IPS-18a (cell line): ENCODE results near the gene ADCY7.

ENCODE experiments used
- H3K27ac ChIP-seq: one replicate; pipeline ENCODE4 v1.5.1; 2013; ENCODE audit warnings: low read length
- H3K27me3 ChIP-seq: one replicate; pipeline ENCODE4 v1.6.1; 2013; ENCODE audit warnings: mild to moderate bottlenecking, low read length; ENCODE audit not compliant: control insufficient read depth, insufficient read depth
- H3K36me3 ChIP-seq: one replicate; pipeline ENCODE4 v1.6.1; 2013; ENCODE audit warnings: low read depth, low read length; ENCODE audit not compliant: control insufficient read depth
- H3K4me1 ChIP-seq: one replicate; pipeline ENCODE4 v1.6.1; 2013; ENCODE audit warnings: low read depth, low read length; ENCODE audit not compliant: control insufficient read depth
- H3K4me3 ChIP-seq: one replicate; pipeline ENCODE4 v1.5.1; 2013; ENCODE audit warnings: low read length
- H3K9ac ChIP-seq: one replicate; pipeline ENCODE4 v1.6.1; 2013; ENCODE audit warnings: mild to moderate bottlenecking, low read length, moderate library complexity
- H3K9me3 ChIP-seq: one replicate; pipeline ENCODE4 v1.6.1; 2013; ENCODE audit warnings: low read depth, low read length; ENCODE audit not compliant: control insufficient read depth

ADCY7 gene

GRCh38 chr16:50315346-50315997 lies 49.1 kb downstream of the ADCY7 start:
- Histone ChIP-seq H3K4me1 (no peaks in the 10 kb centered on the region), H3K9ac (no peak overlapping the region), H3K27ac (no peak overlapping the region), H3K4me3 (no peak overlapping the region), H3K9me3 (no peaks in the 10 kb centered on the region), H3K36me3 (peaks cover 66% of the 10 kb centered on the region), H3K27me3 (no peaks in the 10 kb centered on the region)

GRCh38 chr16:50316102-50316847 lies 49.9 kb downstream of the ADCY7 start:
- Histone ChIP-seq H3K9ac (no peak overlapping the region), H3K9me3 (no peaks in the 10 kb centered on the region), H3K4me3 (no peak overlapping the region), H3K4me1 (no peaks in the 10 kb centered on the region), H3K27me3 (no peaks in the 10 kb centered on the region), H3K27ac (no peak overlapping the region), H3K36me3 (peaks cover 73% of the 10 kb centered on the region)

GRCh38 chr16:50316848-50317630 lies 50.7 kb downstream of the ADCY7 start:
- Histone ChIP-seq H3K4me1 (no peaks in the 10 kb centered on the region), H3K36me3 (peaks cover 78% of the 10 kb centered on the region), H3K9me3 (no peaks in the 10 kb centered on the region), H3K27me3 (no peaks in the 10 kb centered on the region), H3K9ac (no peak overlapping the region), H3K4me3 (no peak overlapping the region), H3K27ac (no peak overlapping the region)

GRCh38 chr16:50318796-50319578 lies 52.6 kb downstream of the ADCY7 start:
- Histone ChIP-seq H3K36me3 (peaks cover 96% of the 10 kb centered on the region), H3K4me1 (no peaks in the 10 kb centered on the region), H3K27ac (no peak overlapping the region), H3K9me3 (no peaks in the 10 kb centered on the region), H3K27me3 (no peaks in the 10 kb centered on the region), H3K9ac (no peak overlapping the region), H3K4me3 (no peak overlapping the region)

GRCh38 chr16:50320310-50320709 lies 54.0 kb downstream of the ADCY7 start:
- H3K9me3 ChIP-seq: no peaks in the 10 kb centered on the region
- peaks cover 96% of the 10 kb centered on the region for H3K36me3 ChIP-seq
- no peak overlapping the region for H3K27ac ChIP-seq
- no peak overlapping the region for H3K9ac ChIP-seq
- H3K4me3 ChIP-seq: no peak overlapping the region
- H3K27me3 ChIP-seq: no peaks in the 10 kb centered on the region
- H3K4me1 ChIP-seq: no peaks in the 10 kb centered on the region

- Histone ChIP-seq H3K4me1 (no peaks in the 10 kb centered on the region), H3K9me3 (no peaks in the 10 kb centered on the region), H3K27me3 (no peaks in the 10 kb centered on the region), H3K27ac (no peak overlapping the region), H3K4me3 (no peak overlapping the region), H3K9ac (no peak overlapping the region), H3K36me3 (peaks cover 85% of the 10 kb centered on the region)
Observed at GRCh38 chr16:50322333-50322732, 56.0 kb downstream of the ADCY7 start.

- no peaks in the 10 kb centered on the region for H3K9me3 ChIP-seq
- H3K4me3 ChIP-seq: no peak overlapping the region
- no peaks in the 10 kb centered on the region for H3K4me1 ChIP-seq
- H3K36me3 ChIP-seq: peaks cover 83% of the 10 kb centered on the region
- H3K27me3 ChIP-seq: no peaks in the 10 kb centered on the region
- H3K27ac ChIP-seq: no peak overlapping the region
- H3K9ac ChIP-seq: no peak overlapping the region
Observed at GRCh38 chr16:50323335-50324011, 57.1 kb downstream of the ADCY7 start.

GRCh38 chr16:50324345-50324744 lies 58.0 kb downstream of the ADCY7 start:
- Histone ChIP-seq H3K4me1 (no peaks in the 10 kb centered on the region), H3K36me3 (peaks cover 83% of the 10 kb centered on the region), H3K9me3 (no peaks in the 10 kb centered on the region), H3K9ac (no peak overlapping the region), H3K27me3 (no peaks in the 10 kb centered on the region), H3K27ac (no peak overlapping the region), H3K4me3 (no peak overlapping the region)

- H3K36me3 ChIP-seq: peaks cover 76% of the 10 kb centered on the region
- no peak overlapping the region for H3K4me3 ChIP-seq
- no peak overlapping the region for H3K9ac ChIP-seq
- H3K4me1 ChIP-seq: no peaks in the 10 kb centered on the region
- no peaks in the 10 kb centered on the region for H3K27me3 ChIP-seq
- H3K9me3 ChIP-seq: no peaks in the 10 kb centered on the region
- H3K27ac ChIP-seq: no peak overlapping the region
Observed at GRCh38 chr16:50326264-50326663, 59.9 kb downstream of the ADCY7 start.

GRCh38 chr16:50326835-50327465 lies 60.6 kb downstream of the ADCY7 start:
- no peak overlapping the region for H3K27ac ChIP-seq
- H3K36me3 ChIP-seq: peaks cover 74% of the 10 kb centered on the region
- H3K4me3 ChIP-seq: no peak overlapping the region

More at GRCh38 chr16:50326835-50327465, 60.6 kb downstream of the ADCY7 start:
- Histone ChIP-seq H3K4me1 (no peaks in the 10 kb centered on the region), H3K9me3 (no peaks in the 10 kb centered on the region), H3K27me3 (no peaks in the 10 kb centered on the region), H3K9ac (no peak overlapping the region)
